Bronchial epithelial cell (primary cell): Measurements from ENCODE around the gene KCTD20. TPM values are rescaled to one million over a fixed set of nuclear protein-coding genes. Genes with fewer than 3 reads are reported as not detected.

Experiments used
- DNase-seq: peaks from one replicate; pipeline ENCODE4 v3.0.0-alpha.2; 2010; ENCODE audit warnings: low read depth
- FAIRE-seq: peaks from 2 replicates; lab custom pipeline; 2011; peaks lifted over from hg19 to GRCh38; lab: Jason Lieb, UNC
- H3K27me3 ChIP-seq: 2 replicates; pipeline ENCODE4 v1.5.1; 2011; ENCODE audit warnings: low read length; ENCODE audit not compliant: control insufficient read depth, insufficient read depth
- H3K36me3 ChIP-seq: 2 replicates; pipeline ENCODE4 v1.5.1; 2011; ENCODE audit warnings: low read length; ENCODE audit not compliant: control insufficient read depth, insufficient read depth
- H3K4me3 ChIP-seq: 2 replicates; pipeline ENCODE4 v1.5.1; 2011; ENCODE audit warnings: mild to moderate bottlenecking, low read depth, low read length, control low read depth
- CTCF ChIP-seq: IDR thresholded peaks from 2 replicates; pipeline ENCODE4 v1.5.1; 2011; ENCODE audit warnings: mild to moderate bottlenecking, moderate library complexity, low read length, control low read depth, inconsistent platforms; ENCODE audit not compliant: insufficient read depth, severe bottlenecking
- total RNA-seq: library from RNA; depleted of rRNA; stranded (reverse); fragments of >200 nt; gene quantifications from 2 replicates; pipeline ENCODE4 v1.2.1, GENCODE V29; 2014

KCTD20 gene
- total RNA-seq, 1 donor from 2014 or later: 26.6 TPM

- no peaks in the 10 kb centered on the region for H3K27me3 ChIP-seq
These were observed 52.3 kb downstream of the KCTD20 start for GRCh38 chr6:36495086-36495485.

GRCh38 chr6:36499918-36500317, 57.1 kb downstream of the KCTD20 start:
- DNase-seq (no peak), FAIRE-seq (no peak)
- Histone ChIP-seq H3K4me3 (no peak overlapping the region), H3K36me3 (peaks cover 18% of the 10 kb centered on the region), H3K27me3 (no peaks in the 10 kb centered on the region)
- TF ChIP-seq CTCF: no peak

More at GRCh38 chr6:36495086-36495485, 52.3 kb downstream of the KCTD20 start:
- no peak for DNase-seq
- FAIRE-seq: no peak
- H3K4me3 ChIP-seq: no peak overlapping the region
- peaks cover 16% of the 10 kb centered on the region for H3K36me3 ChIP-seq
- no peak for TF ChIP-seq CTCF

GRCh38 chr6:36501686-36502085, 58.9 kb downstream of the KCTD20 start:
- FAIRE-seq: no peak
- Histone ChIP-seq H3K4me3 (no peak overlapping the region), H3K27me3 (no peaks in the 10 kb centered on the region), H3K36me3 (peaks cover 12% of the 10 kb centered on the region)
- no peak for DNase-seq
- TF ChIP-seq CTCF: no peak

- Histone ChIP-seq H3K4me3 (no peak overlapping the region), H3K36me3 (peaks cover 10% of the 10 kb centered on the region), H3K27me3 (no peaks in the 10 kb centered on the region)
- DNase-seq (no peak), FAIRE-seq (no peak)
- no peak for TF ChIP-seq CTCF
These were observed 61.4 kb downstream of the KCTD20 start for GRCh38 chr6:36504181-36504580.

GRCh38 chr6:36504982-36505381, 62.2 kb downstream of the KCTD20 start:
- H3K36me3 ChIP-seq: peaks cover 7% of the 10 kb centered on the region

More at GRCh38 chr6:36504982-36505381, 62.2 kb downstream of the KCTD20 start:
- no peaks in the 10 kb centered on the region for H3K27me3 ChIP-seq
- no peak for DNase-seq
- no peak for TF ChIP-seq CTCF
- FAIRE-seq: no peak
- no peak overlapping the region for H3K4me3 ChIP-seq
